HG03025 (cell line): ENCODE measurements around the gene PRPF6.
"Not testable (repeated sequence)": the region's sequence is repeated elsewhere in the genome, so short reads cannot be mapped to it uniquely, and the experiment has no call there.

ENCODE experiments used
- ATAC-seq: cut with Tn5 transposase; IDR thresholded peaks from one replicate; pipeline ENCODE4 v1.9.1; 2021; ENCODE audit warnings: mild to moderate bottlenecking, moderate library complexity; ENCODE audit not compliant: unreplicated experiment, low FRiP score

The PRPF6 gene

DNA sequence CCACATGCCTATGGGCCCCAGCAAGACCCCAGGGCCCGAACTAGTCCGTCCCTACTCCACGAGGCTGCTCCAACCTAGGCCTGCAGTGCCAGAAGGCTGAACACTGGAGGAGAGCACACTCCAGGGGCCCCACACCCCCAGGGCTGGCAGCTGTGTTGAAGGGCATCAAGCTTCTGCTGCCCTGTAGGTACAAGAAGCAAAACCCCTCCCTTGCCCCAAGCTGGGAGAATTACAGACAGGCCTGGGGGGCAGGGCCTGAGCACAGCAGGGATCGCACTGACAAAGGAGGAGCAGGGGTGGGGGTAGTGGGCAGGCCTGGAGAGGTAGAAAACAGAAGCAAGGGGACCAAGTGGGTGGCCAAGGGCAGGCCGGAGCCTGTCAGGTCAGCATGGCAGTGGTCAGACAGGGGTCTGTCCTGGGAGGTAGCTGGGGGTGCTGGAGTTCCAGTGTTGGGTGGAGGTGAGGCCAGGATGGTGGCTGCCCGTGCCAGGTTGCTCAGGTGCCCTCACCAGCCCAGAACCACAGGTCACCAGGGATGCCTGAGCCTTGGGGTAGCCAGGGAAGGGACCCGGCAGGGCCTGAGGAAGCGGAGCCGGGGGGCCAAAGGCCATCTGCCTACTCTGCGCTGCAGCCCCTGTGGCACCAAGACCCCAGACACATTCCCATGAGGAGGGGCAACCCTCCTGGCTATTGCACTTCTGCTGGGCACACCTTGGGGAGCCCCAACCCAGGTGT is 21.8 kb upstream of the PRPF6 start:
- no peak for ATAC-seq

DNA sequence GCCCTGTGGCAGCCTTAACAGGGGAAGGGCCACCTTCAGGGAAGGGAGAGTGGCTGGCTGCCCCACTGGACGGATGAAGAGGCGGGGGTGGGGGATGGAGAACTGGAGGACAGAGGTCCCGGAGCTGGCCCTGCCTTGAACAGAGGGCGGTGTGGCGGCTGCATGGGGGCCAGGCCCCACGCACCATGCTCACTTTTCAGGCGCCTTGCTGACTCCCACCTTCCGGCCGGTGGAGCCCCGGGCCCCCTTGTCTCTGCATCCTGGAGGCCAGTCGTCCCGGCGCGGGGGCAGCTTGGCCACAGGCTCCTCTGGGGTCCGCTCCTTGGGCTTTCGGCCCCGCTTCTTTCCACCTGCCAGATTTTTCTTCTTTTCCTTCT is 21.2 kb upstream of the PRPF6 start:
- ATAC-seq = no peak

GRCh38 chr20:63960654-63961621 is 20.0 kb upstream of the PRPF6 start:
- not testable (repeated sequence) for ATAC-seq

- ATAC-seq = no peak
Measured at GRCh38 chr20:63961664-63962425, 19.1 kb upstream of the PRPF6 start.

GRCh38 chr20:63962426-63963347 is 18.2 kb upstream of the PRPF6 start:
- ATAC-seq = no peak

- ATAC-seq = no peak
Measured at GRCh38 chr20:63963348-63963741, 17.6 kb upstream of the PRPF6 start.

GRCh38 chr20:63963784-63964301 is 17.1 kb upstream of the PRPF6 start:
- no peak for ATAC-seq

DNA sequence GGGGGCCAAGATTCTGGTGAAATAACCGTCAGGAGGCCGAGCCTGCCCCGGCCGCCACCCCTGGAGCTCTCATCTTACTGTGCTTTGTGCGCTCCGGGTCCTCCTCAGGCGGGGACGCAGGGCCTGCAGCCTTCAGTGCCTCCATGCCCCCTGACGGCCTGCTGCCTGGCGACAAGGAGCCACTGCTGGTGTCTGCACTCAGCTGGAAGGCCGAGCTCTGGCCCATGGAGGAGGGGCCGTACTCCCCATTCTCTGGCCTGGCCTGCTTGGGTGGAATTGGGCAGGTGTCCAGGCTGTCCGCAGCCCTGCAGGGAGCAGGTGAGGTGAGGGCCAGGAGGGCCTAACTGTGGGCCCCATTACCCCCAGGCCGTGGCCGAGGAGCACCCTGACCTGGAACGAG is 16.5 kb upstream of the PRPF6 start:
- no peak for ATAC-seq

- no peak for ATAC-seq
Measured at GRCh38 chr20:63966172-63966943, 14.6 kb upstream of the PRPF6 start.

- no peak for ATAC-seq
Measured at GRCh38 chr20:63966944-63967322, 14.0 kb upstream of the PRPF6 start.

DNA sequence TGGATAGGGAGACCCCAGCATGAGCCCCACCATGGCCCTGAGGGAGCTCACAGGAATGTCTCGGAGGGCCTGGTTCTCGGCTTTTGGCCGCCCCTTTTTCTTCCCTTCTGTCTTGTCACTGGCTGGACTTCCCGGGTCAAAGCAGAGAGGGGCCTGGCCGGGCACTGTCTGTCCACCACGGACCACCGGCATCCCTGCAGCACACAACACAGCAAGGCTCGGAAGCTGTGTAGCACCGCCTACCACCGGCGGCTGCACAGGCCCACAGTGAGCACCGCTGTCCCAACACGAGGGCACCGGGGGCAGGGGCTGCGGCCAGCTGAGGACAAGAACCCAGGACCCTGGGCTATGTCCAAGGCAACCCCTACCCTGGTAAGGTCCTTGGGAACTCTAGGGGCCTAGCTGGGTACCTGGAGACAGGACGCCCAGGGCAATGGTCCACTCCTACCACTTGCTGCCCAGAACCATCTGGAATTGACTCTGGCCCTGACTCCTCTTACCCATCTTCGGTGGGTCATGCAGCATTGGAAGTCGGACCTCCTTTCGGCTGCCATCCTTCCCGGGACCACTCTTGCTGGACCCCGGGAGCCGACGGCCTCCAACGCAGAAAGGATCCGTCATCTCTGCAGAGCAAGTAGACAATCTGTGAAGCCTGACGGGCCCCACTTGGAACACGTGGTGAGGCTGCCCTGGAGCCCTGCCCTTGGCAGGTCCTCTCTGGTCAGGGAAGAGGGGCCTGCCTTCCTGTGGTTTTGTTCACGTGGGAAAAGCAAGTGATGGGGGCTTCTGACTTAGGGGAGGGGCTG is 13.4 kb upstream of the PRPF6 start:
- no peak for ATAC-seq

DNA sequence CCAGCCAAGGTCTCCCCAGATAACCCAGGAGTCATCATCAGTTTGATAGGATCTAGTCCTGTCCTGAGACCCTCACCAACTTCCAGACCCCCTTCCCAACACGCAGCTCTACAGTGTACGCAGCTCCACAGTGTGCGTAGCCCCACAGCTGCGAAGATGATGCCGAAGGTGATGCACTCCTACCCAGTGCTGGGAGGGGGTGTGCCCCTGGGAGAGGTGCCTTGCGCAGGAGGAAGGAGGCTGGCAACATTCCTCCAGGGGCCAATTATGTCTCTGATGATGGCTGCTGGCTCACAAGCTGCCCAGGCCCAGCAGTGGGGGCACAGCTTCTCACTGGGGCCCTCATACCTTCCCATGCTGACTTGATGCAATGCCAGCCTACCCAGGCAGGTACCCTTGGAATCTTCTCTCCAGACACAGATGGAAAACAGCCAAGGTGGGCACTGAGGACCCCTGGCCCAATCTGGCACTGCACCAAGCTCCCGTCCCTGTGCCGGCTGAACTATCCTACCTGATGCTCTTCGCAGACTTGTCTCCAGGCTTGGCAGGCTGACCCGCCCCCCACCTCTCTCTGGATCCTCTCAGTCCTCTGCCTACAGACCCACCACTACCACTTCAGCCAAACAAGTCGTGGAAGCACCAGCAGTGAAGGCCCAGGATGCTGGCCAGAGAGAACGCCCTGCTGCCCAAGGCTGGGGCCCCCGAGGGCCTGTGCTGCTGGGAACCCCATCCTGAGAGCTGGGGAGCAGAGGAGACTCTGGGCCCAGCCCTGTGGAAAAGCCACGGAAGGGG is 12.6 kb upstream of the PRPF6 start:
- ATAC-seq = no peak

DNA sequence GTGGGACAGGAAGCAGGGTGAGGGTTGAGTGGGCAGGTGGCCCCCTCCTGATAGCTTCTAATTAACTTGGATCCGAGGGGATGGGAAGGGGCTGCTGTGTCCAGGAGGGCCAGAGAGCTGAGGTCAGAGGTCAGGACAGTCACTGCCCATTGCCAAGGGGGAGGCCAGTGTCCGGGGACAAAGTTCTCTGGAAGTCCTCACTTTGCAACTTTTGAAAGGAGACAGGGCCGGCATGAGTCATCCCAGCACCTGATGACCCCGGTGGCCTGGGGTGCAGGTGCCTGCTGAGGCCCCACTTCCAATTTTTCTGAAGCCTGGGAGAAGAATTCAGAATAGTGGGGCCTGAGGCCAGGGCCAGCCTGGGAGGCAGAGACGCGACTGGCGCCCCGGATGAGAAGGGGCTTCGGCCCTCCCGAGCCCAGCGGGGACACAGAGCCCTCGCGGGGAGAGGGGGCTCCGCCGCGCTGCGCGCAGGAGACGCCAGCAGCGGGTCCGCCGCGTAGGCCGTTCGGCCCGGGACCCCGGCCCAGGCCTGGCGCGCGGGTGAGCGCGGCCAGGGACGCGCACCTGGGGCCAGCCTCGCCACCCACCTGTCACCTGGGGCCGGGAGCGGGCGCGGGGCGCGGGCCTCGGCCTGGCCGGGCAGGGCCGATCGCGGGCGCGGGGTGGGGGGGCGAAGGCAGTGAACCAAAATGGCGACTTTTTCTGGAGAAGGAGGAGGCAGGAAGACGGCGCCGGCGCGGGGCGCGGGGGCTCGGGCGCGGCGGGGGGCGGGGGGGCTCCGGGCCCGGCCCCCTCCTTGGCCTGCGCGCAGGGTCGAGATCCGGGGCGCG is 11.8 kb upstream of the PRPF6 start:
- ATAC-seq = no peak

GRCh38 chr20:63969838-63970713 is 10.9 kb upstream of the PRPF6 start, which contains the start of gene ZNF512B:
Gene ZNF512B, minus strand, starts transcription at chr20:63969930. Its CDS starts 1,980 bp downstream, at chr20:63967950.
- no peak for ATAC-seq

DNA sequence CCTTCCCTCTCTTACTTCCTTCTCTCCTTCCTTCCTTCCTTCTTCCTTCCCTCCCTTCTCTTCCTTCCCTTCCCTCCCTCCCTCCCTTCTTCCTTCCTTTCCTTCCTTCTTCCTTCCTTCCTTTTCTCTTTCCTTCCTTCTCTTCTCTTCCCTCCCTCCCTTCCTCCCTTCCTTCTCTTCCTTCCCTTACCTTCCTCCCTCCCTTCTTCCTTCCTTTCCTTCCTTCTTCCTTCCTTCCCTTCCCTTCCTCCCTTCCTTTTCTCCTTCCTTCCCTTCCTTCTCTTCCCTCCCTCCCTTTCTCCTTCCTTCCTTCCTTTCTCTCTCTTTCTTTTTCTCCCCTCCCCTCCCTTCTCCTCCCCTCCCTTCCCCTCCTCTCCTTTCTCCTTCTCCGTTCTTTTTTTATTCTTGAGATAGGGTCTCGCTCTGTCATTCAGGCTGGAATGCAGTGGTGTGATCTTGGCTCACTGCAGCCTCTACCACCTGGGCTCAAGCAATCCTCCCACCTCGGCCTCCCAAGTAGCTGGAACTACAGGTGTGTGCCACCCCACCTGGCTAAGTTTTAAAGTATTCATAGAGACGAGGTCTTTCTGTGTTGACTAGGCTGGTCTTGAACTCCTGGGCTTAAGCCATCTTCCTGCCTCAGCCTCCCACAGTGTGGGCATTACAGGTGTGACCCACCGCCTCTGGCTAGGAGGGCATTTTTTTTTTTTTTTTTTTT is 10.1 kb upstream of the PRPF6 start:
- ATAC-seq = no peak
